AML-193 (cell line): Measurements from ENCODE around the gene CLNK.
"Not testable (repeated sequence)": the region's sequence is repeated elsewhere in the genome, so short reads cannot be mapped to it uniquely, and the experiment has no call there.

Experiments
- DNase-seq, 2 experiments: peaks; one replicate each; lab custom pipeline; 2025; lab: John Stamatoyannopoulos, UW

Gene CLNK

GRCh38 chr4:10662937-10663336 lies 21.6 kb downstream of the CLNK start:
- DNase-seq, result no peak

DNA sequence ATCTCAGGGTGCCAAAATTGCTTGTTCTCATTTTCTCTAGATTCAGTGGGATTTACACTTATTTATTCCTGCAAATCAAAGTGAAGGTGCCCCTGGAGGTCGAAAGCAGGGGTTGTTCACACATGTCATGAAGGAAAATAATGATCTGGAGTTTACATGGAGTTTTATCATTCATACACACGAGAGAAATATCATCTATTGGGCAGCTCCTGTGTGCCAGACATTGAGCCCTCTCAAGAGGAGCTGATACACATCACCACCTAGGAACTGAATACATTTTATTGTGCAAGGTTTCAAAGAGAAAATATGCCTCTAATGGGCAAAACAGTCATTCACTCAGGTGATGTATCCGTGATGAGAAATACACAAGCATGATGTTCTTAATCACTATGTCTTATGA lies 23.5 kb downstream of the CLNK start:
- DNase-seq, result no peak

GRCh38 chr4:10659251-10659650 lies 25.3 kb downstream of the CLNK start:
- DNase-seq, result no peak

GRCh38 chr4:10656988-10657387 lies 27.6 kb downstream of the CLNK start:
- DNase-seq, result no peak

DNA sequence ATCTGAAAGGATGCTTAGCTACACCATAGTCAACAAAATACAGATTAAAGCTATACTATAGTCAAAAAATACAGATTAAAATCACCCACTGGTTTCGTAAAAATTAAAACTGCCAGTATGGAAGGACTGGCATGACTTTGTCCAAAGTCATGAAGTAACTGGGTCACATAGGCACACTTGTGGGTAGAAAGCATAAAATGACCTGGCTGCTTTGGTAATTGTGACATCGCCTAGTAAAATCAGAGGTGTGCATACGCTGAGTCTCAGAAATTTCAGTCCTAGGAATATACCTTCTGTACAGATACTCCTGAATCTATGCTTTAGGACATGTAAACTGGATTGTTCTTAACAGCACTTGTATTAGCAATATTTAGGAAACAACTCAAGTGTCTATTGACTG lies 28.1 kb downstream of the CLNK start:
- DNase-seq, result no peak

DNA sequence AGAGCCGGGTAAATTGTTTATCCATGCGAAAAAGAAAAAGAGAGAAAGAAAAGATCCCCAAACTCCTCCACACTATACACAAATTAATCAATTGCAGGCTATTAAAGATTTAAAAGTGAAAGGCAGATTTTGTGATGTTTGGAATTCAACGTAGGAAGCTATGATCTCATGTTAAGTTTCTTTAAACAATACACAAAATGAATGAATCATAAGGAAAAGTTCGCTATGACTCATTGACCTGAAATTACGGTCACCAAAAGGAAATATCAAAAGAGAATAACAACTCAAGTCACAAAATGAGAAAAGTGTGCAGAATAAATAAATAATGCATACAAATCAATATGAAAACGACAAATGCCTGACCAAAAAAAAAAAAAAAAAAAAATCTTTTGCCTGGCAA lies 28.6 kb downstream of the CLNK start:
- no peak for DNase-seq

GRCh38 chr4:10648479-10648878 lies 36.1 kb downstream of the CLNK start:
- no peak for DNase-seq

DNA sequence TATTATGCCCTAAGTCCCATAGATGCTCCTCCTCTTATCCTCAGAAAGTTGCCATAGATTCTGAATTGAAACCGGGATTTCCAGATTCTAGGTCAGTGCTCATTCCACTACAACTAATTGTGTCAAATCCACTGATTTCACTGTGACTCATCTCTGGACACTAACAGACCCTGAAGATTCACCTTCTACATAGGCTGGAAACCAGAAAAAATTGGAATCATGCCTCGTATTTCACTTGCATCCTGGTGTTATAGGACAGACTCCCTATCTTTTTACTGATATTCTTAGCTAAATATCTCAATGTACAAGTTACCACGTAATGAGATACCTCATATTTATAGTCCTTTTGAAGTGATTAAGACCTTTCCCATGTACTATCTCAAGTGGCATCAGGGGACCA lies 36.7 kb downstream of the CLNK start:
- DNase-seq, result no peak

- DNase-seq, result no peak
These were observed 40.8 kb downstream of the CLNK start for GRCh38 chr4:10643600-10644425.

DNA sequence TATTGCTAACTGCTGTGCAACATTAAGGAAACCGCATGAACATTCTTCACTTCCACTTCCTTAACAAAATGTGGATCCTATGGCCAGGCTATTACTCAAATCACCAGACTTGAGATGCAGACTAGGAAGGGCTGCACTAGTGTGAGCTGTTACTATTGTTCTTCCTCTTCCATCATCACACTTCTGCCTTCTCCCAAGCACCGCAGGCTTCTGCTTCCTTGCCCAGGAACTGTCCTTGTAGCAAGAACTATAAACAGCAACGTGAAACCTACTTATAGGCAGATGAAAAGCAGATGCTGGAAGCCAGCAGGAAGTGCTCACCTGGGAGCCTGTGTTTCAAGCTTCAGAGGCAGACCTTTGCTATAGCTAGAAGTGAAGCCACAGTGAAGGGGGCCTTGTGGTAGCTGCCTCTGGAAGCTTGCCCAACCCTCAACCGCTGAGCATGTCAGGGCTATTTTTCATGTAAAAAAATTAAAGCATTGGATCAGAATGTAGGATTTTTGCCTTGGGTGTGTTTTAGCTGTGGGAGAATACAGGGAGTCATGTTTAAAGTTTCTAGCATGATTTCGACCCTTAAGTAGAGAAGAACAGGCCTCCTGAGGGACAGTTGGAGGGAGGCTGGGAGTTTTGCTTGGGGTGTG lies 43.9 kb downstream of the CLNK start:
- DNase-seq, result peak; percentile 71 to 78

DNA sequence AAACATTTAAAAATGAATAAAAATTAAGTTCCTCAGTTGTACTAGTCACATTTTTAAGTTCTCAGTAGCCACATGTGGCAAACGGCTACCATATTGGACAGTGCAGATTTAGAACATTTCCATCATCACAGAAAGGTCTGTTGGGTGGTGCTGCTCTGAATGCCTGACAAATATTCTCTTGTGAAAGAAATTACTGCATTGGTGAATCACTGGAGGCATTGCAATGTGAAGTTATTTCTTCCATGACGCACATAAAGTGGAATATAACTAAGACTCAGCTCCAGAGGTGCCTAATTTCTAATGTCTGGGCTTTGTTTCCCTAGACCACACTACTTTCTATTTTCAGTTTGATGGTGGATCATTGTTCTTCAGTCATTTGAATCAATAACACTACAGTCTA lies 44.9 kb downstream of the CLNK start:
- no peak for DNase-seq

- DNase-seq, result no peak
These were observed 45.5 kb downstream of the CLNK start for GRCh38 chr4:10639100-10639499.

DNA sequence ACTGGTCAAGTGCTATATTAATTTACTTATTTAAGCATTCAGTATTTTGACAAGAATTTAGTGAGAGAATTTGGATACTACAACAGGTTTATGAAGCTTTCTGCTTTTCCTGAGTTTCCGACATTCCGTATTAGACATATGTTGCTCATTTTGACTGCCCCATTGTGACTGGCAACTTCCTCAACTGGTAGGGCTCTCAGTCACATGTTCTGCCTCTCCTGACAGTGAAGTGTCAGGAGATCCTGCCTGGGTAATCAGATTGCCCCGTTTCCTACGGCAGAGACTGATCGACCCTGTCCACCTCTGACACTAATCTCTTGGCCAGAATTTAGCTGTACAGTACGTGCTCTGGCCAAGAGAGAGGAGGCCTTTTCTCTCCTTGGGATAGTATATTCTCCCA lies 49.5 kb downstream of the CLNK start:
- no peak for DNase-seq

DNA sequence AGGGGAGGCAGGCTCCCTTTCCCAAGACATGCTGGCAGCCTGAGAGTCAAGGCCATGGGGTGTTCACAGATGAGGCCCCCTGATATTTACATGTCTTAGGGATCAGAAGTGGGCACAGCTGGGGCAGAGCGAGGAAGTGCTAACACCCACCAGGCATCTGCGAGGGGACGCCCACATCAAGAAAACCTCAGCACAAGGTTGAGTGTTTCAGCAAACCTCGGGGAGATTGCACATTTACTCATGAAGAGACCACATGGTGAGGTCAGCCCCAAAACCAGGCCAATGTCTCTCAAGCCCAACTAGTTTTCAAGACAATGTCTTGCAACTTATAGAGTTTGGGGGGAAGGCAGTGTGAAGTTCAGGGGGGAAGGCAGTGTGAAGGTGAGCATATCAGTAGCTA lies 55.2 kb downstream of the CLNK start:
- DNase-seq, result no peak

GRCh38 chr4:10625131-10625530 lies 59.4 kb downstream of the CLNK start:
- no peak for DNase-seq

DNA sequence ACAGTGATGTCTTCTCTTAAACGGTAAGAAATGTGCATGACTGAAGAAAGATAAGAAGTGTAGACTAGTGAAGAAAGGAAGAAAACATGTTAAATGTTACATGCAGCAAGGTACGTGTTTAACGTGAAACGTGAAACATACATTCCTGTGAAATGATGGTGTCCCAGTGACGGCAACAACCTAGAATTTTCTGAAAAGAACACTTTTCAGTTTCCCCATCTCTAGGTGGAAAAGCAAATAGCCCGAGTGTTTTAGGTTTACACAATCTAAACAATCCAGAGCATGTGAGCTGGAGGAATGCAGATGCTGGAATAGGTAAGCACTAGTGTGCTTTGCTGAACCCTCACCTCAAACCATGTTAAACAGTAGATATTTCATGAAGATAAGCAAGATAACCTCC lies 60.7 kb downstream of the CLNK start:
- DNase-seq, result no peak

GRCh38 chr4:10623241-10623640 lies 61.3 kb downstream of the CLNK start:
- DNase-seq, result no peak

DNA sequence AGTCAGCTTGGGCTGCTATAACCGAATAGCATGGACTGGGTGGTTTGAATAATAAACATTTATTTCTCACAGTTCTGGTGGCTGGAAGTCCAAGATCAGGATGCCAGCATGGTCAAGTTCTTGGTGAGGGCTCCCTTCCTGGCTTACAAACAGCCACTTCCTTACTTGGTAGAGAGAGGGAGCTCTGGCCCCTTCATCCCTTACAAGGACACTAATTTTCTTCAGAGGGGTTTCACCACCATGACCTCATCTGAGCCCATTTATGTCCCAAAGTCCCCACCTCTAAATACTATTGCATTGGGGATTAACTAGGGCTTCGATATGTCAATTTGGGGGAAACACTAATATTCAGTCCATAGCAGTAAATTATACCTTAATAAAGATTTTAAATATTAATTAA lies 61.8 kb downstream of the CLNK start:
- DNase-seq, result no peak

DNA sequence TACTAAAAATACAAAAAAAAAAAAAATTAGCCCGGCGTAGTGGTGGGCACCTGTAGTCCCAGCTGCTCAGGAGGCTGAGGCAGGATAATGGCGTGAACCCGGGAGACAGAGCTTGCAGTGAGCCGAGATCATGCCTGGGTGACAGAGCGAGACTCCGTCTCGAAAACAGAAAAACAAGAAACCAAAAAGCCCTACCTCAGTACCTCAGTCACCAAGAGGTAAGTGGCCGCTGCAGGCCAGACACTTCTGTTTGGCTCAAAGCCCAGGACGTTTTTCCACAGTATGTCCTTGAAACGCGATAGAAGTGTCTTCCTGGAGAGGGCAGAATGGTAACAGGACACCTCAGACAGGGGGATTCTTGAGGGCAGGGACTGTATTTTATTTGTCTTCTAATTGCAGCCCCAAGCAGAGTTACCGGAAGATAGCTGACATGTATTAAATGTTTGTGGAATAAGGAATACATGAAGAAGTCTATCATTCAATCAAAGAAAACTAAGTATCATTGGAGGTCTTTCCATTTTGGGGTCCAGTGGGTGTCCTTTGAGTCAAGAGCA lies 63.6 kb downstream of the CLNK start:
- DNase-seq, result no peak

DNA sequence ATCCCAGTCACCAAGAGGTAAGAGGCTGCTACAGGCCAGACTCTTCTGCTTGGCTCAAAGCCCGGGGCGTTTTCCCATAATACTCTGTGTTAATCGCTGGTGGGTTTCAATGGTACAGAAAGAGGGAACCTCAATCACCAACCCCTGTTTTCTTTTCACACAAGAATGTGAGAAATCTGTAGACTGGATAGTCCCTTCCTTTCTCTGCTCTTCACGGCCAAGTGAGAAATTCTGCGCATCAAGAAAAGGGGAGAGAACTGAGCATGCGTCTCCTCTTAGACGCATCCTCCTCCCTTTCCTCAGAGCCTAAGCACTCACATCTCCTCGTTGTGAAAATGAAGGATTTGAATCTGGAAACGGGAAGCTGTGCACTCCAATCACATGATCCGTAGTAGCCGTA lies 64.7 kb downstream of the CLNK start:
- DNase-seq, result no peak

GRCh38 chr4:10619220-10619619 lies 65.3 kb downstream of the CLNK start:
- DNase-seq, result no peak

DNA sequence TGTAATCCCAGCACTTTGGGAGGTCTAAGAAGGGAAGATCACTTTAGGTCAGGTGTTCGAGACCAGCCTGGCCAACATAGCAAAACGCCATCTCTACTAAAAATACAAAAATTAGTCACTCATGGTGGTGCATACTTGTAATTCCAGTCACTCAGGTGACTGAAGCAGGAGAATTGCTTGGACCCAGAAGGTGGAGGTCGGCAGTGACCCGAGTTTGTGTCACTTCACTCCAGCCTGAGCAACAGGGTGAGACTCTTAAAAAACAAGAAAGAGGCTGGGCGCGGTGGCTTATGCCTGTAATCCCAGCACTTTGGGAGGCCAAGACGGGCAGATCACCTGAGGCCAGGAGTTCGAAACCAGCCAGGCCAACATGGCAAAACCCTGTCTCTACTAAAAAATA lies 69.6 kb downstream of the CLNK start:
- DNase-seq, result not testable (repeated sequence)

DNA sequence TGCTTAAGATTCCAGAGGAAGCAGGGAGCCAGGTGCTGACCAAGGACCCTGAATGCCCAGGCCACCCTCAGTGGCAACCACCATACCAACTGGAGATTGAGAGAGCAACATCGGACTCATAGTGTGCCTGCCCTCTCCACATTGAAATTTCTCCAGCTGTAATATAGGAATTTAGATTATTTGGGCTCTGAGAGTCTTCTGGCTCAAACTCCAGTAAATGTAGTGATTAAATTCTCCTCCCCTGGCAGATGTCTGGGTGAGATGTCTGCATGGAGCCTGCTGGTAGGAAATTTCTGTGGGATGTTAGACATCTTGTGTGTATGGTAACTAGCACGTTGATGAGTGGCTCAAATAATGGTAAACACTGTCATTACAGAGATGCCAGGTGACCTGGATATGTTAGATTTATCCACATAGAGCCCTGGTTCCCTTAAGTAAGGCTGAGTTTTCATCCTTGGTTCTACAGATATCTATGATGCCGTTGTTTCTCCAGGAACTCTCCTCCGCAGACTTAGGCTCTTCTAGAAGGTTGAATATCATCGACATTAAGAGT lies 70.6 kb downstream of the CLNK start:
- DNase-seq, result no peak
